NCI-H2029 (cell line): ENCODE measurements around the gene TBC1D4.
A peak's percentile ranks its signal among the peaks of the same experiment; 100 is the strongest.

ENCODE experiments used
- DNase-seq: peaks from one replicate; lab custom pipeline; 2025; lab: John Stamatoyannopoulos, UW

TBC1D4 gene

DNA sequence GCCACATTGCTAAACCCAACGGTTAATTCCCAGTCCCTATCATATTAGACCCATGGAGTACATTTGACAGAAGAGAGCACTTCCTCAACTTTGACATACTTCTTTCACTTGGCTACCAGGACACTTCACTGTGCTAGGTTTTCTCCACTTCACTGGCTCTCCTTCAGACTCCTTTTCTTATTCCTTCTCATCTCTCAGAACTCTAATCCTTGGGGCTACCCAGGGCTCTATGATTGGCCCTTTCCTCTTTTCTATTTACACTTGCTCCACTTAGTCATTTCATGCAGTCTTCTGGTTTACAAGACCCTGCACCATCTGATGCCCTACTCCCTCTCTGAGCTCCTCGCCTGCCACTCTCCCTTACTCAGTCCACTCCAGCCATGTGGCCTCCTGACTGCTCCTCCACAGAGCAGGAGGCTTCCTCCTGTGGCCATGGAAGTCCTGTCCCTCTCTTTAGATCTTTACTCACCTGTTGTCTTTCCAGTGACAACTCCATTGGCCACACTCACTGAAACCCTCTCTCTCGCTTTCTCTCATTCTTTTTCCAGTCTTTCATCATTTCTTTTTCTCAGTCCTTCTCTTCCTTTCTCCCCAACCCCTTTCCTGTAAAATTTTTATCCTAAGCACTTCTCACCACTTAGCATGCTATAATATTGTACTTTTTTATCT, 90.4 kb downstream of the TBC1D4 start:
- DNase-seq: no peak

DNA sequence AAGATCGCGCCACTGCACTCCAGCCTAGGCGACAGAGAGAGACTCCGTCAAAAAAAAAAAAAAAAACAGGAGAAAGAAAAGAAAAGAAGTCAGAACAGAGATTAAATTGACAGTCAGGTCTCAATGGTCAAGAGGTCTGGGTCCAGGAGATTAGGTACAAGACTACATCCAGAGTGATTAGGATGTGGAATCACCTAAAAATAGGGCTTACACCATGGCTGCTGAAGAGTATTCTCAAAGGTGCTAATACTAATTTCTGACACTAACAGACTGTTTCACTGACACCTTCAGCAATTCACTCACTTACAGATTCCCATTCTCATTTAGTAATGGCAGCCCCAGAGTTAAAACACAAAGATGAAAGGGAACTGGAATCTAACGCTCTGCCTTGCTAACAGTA, 91.7 kb downstream of the TBC1D4 start:
- no peak for DNase-seq

DNA sequence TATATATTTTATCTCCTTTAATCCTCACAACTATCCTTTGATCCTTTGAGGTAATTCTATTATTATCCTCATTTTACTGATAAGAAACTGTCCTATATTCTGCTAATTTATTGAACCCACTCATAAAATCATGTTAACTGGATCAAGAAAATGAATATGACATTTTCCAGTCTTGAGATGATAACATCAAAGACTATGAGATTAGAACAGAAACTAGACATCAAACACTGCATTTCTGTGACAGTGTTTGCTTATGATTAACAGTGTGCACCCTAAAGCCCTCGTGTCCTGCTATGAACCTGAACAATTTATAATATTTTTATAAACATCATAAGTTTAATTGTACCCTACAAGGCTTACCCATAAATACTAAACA, 96.3 kb downstream of the TBC1D4 start:
- DNase-seq: no peak

DNA sequence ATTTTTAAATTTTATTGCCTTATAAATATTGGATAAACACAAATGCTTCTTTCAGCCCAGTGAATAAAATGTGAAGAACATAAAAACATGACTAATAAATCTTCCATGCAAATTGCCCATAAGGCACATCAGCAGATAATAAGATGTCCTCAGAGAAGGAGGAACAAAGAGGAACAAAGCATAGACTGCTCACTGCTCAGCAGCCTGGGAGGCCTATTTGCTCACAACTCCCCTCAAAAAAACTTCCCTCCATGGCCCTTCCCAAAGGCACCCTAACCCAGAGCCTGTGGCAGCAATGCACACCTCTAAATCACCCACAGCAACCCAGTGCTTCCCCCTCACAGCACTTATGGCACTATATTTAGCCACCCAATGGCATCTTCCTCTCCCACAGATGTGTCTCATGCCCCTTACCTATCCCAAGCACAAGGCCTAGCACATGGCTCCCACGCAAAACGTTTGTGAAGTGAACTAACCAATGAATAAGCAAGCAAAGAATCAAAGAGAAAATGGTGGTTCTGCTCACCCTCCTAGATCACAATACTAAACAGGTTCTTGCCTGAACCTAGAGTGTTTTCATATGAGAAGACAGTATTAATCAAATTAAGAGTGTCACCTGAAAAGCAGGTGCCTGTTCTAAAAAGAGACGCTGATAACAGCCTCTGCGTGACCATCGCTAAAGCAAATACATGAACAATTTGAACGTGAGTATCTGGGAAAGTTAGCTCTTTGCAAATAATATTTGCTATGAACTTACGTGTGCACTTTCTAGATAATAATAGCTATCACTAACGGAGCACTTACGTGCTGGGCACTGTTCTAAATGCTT, 96.9 kb downstream of the TBC1D4 start:
- DNase-seq: peak; percentile 15

DNA sequence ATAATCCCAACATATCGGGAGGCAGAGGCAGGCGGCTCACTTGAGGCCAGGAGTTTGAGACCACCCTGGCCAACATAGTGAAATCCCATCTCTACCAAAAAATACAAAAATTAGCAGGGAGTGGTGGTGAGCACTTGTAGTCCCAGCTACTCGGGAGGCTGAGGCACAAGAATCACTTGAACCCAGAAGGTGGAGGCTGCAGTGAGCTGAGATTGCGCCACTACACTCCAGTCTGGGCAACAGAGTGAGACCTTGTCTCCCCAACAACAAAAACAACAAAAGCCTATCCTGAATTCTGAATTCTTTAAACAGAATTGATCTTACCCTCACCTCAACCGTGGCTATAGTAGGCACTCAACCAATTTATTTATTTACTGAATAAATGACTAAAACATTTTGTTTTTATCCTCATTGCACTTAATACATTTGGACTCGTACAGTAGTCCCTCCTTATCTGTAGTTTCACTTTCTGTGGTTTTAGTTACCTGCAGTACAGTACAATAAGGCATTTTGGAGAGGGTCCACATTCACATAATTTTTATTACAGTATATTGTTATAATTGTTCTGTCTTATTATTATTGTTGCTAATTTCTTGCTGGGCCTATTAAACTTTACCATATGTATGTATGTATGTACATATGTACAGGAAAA, 98.8 kb downstream of the TBC1D4 start:
- no peak for DNase-seq

DNA sequence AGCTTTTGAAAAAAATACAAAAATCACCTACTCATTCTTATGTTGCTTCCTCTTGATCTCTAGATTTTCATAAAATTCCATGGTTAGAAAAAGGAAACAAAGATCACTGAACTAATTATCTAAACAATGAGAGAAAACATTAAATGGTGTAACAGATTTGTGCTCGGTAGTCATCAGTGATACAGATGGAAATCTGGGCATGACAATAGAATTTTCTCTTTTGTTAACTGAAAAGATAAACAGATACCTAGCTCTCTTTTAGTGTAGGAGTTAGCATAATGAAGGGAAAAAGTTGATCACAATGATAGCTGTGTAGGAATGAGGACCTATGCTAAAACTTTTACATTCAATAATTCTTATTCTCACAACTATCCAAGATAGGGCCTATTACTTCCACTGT, 103.7 kb downstream of the TBC1D4 start:
- DNase-seq: no peak

DNA sequence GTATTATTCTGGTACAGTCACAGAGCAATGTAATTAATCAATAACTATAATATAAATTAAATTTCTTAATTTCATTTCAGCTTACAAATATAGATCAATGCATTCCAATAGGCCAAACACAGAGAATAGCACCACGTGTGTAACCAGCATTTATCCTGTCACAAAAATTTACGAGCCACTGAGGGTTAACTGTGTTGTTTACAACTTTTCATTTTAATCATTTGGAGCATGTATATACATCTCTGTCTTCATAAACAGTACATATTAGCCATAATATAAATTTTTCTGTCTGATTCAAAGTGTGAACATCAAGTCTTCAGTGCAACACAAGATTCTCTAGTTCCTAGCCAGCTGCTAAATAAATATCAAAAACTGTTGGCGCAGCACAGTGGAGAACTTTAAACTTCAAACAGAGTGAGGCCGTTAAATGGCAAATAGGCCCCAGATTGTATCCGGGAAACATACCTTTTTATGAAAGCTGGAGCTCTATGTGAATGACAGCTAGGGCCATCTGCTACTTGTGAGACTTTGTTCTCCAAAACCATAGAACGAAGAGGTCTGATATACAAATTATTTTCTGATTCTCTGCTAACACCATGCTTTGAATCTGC, 105.1 kb downstream of the TBC1D4 start:
- no peak for DNase-seq

DNA sequence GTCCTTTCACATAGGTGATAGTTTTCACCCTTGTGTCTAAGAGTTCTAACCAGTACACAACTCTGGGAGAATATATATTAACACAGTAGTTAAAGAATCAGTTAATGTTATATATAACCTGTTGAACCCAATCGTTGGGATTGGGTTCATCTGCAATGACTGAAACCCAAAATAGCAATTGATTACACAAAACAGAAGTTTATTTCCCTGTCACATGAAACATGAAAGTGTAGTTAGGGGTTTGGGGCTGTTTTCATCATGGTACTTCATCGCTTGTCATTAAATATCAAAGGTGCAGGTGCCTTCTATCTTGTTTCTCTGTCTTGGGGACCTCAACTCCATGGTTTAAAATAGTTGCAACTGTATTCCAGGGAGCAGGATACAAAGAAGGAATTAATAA, 106.6 kb downstream of the TBC1D4 start:
- DNase-seq: no peak

DNA sequence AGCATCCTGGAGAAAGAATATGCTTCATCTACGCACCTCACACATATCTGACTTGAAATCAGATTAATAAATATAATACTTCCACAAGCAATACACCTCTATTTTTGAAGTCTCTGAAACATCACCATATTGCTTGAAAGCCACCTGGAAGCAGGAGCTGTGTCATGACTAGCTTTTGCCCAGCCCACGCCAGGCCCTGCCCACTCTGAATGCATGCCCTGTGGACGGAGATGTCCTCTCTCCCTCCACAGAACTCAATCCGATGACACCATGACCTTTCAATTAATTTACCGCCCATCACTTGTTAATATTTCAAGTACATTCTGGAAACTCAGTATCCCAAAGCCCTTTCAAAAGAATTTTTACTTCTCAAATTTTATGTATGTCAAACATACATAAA, 108.0 kb downstream of the TBC1D4 start:
- DNase-seq: no peak

DNA sequence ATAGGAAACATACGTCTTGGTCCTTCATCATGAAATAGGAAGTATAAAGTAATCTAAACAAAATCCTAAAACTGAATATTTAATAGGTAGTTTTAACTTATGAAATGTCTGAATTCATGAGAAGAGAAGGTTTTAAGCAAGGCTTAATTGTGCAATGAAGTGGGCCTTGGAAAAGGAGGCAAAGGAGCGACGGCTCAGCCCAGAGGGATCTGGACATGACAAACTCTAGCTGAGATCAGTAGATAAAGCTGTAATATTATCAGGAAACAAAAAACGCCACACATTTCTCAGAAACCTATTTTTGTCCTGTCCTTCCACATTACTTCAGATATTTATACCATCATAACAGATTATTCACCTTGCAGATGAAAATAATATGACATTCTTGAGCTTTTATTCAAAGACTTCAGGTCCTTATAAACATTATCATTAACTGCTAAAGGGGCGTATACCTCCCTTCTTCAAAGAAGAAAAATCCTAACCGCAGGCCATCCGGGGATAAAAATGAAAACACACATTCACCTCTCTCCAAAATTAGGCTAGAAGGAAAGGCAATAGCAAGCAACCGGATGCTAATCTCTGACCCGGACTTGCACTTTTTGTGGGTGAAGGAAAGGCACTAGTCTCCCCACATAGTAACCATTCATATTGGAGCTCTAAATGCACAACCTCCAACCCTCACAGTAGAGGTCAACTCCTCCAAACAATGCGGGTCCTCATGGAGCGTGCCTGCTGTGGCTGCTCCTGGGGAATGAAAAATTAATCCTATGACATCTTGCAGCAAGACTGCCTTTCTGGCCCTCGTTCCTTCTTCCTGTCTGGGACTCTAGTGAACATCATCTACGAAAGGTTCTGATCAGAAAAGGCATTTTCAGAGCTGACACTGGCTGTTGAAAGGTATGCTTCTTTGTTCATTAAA, 108.8 kb downstream of the TBC1D4 start:
- DNase-seq: no peak

DNA sequence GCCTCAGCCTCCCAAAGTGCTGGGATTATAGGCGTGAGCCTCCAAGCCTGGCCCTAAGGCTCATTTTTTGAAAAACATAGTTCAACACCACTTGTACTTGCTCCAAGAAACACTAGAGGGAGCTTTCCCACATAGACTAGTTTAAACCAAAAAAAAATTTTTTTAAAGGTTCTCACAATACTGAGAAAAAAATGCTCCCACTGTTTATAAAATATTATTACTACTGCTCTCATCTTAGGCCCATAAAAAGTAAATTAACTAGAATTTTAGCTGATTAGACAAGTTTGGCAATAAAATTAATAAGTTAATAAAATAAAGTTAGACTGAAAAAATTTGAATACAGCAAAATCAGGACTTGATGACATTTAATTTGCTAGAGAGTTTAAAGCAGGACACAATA, 109.5 kb downstream of the TBC1D4 start:
- DNase-seq: peak; percentile 16

DNA sequence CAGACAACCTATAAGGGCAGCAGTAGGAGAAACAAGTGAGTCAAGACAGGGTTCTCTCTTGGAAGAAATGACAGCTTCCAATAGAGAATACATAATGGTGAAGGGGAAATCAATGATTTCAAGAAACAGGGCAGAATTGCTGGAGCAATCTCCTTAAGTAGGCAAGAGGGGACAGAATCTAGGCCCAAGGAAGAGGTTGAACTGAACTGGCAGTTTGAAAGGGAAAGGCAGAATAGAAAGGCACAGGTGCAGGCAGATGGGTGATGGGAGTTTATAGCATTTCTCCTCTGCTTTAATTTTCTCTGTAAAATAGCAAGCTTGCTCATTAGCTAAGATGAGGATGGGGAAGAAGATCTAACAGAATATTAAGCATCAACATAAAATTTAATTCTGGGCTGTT, 110.8 kb downstream of the TBC1D4 start:
- DNase-seq: no peak

DNA sequence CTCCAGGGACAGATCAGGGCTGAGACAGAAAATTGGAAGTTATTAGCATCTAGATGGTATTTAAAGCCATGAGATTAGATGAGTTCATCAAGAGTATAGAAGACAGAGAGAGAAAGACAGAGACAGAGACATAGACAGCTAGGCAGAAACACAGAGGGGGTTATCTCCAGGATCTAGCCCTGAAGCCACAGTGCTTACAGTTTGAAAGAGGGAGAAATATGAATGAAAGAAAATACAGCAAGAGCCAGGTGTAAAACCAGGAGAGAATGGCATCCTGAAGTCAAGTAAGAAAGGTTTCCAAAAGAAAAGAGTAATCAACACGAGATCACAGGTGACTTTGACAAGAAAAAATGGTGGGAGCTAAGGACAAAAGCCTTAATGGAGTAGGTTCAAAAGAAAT, 111.2 kb downstream of the TBC1D4 start:
- DNase-seq: no peak

DNA sequence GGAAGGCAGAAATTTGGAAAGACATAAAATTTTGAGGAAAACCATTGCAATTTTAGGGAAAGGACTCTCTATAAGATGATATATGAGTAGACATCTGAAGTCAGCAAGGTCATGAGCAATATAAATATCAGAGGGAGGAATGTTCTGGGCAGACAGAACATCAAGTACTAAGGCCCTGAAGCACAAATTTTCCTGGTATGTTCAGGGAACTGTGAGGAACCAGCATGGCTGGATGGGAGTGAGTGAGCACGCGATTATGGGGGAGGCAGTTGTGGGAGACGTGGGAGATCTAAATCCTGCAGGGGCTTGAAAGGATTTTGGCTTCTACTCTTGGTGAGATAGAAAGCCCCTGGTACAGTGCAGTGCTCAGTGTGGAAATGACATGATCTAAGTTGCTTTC, 112.0 kb downstream of the TBC1D4 start:
- DNase-seq: no peak

DNA sequence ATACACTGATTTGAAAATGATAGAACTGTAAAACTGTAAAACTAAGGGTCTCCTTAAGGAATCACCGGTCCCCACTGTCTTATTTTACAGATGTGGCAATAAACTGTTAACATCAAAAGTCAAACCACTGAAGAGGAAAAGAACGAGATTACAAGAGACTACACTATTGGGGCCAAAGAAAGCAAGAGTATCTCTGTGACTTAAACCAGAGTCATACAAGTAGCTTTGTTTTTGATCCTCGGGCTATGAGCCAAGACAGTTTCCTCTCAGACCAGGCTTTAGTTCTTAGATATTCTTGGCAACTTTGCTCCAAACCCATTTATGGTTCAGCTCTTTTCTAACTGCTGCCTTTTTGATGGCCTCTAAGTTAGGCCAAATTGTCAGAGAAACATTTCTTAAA, 113.8 kb downstream of the TBC1D4 start:
- no peak for DNase-seq

DNA sequence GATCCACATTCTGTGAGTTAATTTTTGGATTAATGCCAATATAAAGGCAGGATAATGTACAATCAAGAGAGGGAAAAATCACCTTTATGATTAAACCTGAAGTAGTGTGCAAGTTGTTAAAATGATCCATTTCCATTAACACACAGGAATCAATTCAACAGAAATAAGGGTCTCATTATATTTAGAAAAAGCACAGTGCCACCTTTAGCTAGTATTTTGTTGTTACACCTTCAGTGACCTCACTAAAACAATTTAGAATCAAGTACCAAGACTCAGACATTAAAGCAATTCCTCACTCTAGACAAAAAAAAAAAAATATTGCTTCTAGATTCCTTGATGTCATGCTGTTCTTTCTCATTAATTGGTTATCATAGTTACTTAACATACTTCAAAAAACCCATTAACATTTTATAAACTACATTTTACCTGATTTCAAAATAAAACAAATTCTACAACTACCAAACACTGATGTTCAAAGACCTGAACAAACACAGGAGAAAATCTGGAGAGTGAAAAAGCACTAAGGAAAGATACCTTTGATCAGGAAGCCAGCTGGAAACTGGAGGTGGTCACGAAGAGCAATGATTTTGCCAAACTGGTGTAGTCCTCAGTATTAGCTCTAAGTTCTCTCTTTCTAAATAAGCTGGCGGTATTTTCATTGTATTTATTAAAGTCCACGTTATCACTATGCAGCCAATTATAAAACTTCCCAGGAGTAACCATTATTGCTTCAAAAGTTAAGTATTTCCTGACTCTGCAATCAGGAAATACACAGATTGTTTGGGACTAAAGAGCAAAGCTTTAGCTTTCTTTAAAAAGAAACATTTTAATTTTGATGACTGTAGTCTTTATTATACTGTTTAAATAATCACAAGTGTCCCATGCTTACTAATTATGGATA, 115.3 kb downstream of the TBC1D4 start:
- no peak for DNase-seq

DNA sequence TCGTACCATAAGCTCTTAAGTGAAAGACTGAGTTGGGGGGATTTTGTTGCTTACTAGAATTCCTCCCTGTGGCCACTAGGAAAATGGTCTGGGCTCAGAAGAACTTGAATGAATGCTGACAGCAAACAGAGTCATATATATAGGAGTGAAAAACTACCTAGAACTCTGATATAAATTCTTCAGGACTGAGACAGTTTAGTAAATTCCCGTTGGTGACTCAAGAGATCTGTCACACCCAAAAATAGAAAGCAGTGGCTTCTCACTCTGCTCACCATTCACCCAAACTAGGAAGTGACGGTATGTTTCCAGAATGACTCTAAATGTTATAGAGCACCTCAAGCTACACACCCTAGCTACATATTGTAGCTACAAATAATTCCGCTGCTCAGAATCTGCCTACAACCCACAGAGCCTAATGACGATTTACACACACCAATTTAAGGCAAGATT, 116.2 kb downstream of the TBC1D4 start:
- DNase-seq: no peak

DNA sequence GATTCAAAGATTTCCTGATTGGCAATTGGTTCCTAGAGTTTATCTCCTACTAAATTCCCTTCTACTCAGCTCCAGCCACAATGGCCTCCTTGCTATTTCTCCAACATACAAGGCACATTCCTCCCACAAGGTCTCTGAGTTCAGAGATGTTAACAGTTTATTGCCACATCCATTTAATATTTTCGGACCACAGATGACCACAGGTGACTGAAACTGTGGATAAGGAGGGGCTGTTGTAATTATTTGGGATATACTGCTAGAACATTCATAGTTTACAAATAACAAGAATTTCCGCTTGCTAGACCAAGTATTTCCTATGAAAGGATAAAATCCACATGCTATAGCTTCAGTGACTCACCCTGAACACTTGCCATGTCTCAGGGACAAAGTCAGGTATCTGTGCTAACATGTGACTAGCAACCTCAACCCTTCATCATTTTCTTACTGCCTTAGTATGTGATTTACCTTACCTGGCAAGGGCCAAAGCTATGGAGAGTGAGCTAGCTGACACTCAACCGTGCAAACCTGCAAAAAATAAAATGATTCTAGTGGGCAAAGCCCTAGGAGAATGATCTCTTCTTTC, 117.7 kb downstream of the TBC1D4 start:
- no peak for DNase-seq

DNA sequence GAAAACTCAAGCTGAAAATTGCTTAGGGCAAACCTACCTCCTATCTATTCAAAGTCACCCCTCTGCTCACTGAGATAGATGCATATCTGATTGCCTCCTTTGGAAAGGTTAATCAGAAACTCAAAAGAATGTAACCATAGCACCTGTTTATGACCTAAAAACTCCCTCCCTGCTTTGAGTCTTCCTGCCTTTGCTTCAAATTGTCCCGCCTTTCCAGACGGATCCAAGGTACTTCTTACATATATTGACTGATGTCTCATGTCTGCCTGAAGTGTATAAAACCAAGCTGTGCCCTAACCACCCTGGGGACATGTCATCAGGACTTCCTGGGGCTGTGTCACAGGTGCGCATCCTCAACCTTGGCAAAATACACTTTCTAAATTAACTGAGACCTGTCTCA, 118.6 kb downstream of the TBC1D4 start:
- no peak for DNase-seq

DNA sequence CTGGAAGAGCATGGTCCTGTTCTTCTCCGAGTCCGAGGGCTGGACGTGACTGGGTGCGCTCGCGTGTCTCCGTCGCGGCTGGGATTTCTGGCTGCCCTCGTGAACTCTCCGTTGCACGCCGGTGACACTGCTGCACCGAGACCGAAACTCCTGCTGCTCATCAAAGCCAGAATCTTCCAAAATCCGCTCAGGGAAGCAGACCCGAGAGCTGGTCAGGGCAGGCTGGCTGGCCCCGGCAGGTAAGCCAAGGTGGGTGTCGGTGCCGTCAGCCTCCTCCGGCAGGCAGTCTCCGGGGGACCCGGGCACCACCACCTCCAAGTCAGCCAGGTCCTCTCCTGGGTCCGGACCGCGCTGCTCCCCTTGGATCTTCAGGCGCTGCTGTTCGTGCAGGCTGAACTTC, 119.9 kb downstream of the TBC1D4 start:
- no peak for DNase-seq
